NOMO-1 (cell line): Measurements from ENCODE around the gene G6PD.
A peak's percentile ranks its signal among the peaks of the same experiment; 100 is the strongest.

Source experiments
- DNase-seq, 2 experiments: peaks; one replicate each; lab custom pipeline; 2025; ENCODE audit not compliant: unreplicated experiment in 2 of 2; lab: John Stamatoyannopoulos, UW

The G6PD gene

GRCh38 chrX:154488336-154489075 lies 58.1 kb downstream of the G6PD start:
- DNase-seq, result no peak

- no peak for DNase-seq
Measured at GRCh38 chrX:154487518-154488290, 58.9 kb downstream of the G6PD start.

GRCh38 chrX:154486396-154487207 lies 60.0 kb downstream of the G6PD start, which contains the start of gene UBL4A:
TSS of gene UBL4A (minus strand) at chrX:154486615. CDS start at chrX:154486584, 31 bp downstream.
- DNase-seq, result peak; percentile 9 to 23

- DNase-seq, result peak in 1 of 2 experiments; percentile 4
Measured at GRCh38 chrX:154486052-154486395, 60.6 kb downstream of the G6PD start.

- no peak for DNase-seq
Measured at GRCh38 chrX:154485150-154486051, 61.2 kb downstream of the G6PD start.

- DNase-seq, result no peak
Measured at GRCh38 chrX:154484255-154485149, 62.1 kb downstream of the G6PD start.

GRCh38 chrX:154483325-154483724 lies 63.3 kb downstream of the G6PD start:
- no peak for DNase-seq

GRCh38 chrX:154482786-154483185 lies 63.9 kb downstream of the G6PD start:
- DNase-seq, result no peak

GRCh38 chrX:154481911-154482601 lies 64.6 kb downstream of the G6PD start:
- DNase-seq, result no peak
